ENCODE data around the gene OTOGL.
"Not testable (repeated sequence)": the region's sequence is repeated elsewhere in the genome, so short reads cannot be mapped to it uniquely, and the experiment has no call there.

OTOGL gene

GRCh38 chr12:80234667-80235066 lies 135.3 kb downstream of the OTOGL start:
- no peak for DNase-seq

GRCh38 chr12:80235944-80236343 lies 136.6 kb downstream of the OTOGL start:
- DNase-seq, result no peak

GRCh38 chr12:80239867-80240266 lies 140.5 kb downstream of the OTOGL start:
- no peak for DNase-seq

- no peak for DNase-seq
Measured at GRCh38 chr12:80241576-80242273, 142.4 kb downstream of the OTOGL start.

- no peak for DNase-seq
Measured at GRCh38 chr12:80242321-80242720, 143.0 kb downstream of the OTOGL start.

- DNase-seq, result not testable (repeated sequence)
Measured at GRCh38 chr12:80249581-80249980, 150.2 kb downstream of the OTOGL start.

- no peak for DNase-seq
Measured at GRCh38 chr12:80257920-80258319, 158.6 kb downstream of the OTOGL start.

GRCh38 chr12:80260269-80260668 lies 160.9 kb downstream of the OTOGL start:
- no peak for DNase-seq

GRCh38 chr12:80261403-80261802 lies 162.1 kb downstream of the OTOGL start:
- DNase-seq, result no peak

GRCh38 chr12:80262346-80262745 lies 163.0 kb downstream of the OTOGL start:
- no peak for DNase-seq

GRCh38 chr12:80262771-80263170 lies 163.4 kb downstream of the OTOGL start:
- DNase-seq, result no peak

GRCh38 chr12:80264386-80264785 lies 165.0 kb downstream of the OTOGL start:
- no peak for DNase-seq

- DNase-seq, result no peak
Measured at GRCh38 chr12:80264891-80265290, 165.6 kb downstream of the OTOGL start.

- no peak for DNase-seq
Measured at GRCh38 chr12:80268924-80269749, 169.8 kb downstream of the OTOGL start.

GRCh38 chr12:80269803-80270552 lies 170.6 kb downstream of the OTOGL start:
- DNase-seq, result no peak

- no peak for DNase-seq
Measured at GRCh38 chr12:80271780-80272179, 172.4 kb downstream of the OTOGL start.

- no peak for DNase-seq
Measured at GRCh38 chr12:80272387-80272915, 173.1 kb downstream of the OTOGL start.

GRCh38 chr12:80273144-80273543 lies 173.8 kb downstream of the OTOGL start:
- no peak for DNase-seq

GRCh38 chr12:80277732-80278131 lies 178.4 kb downstream of the OTOGL start:
- no peak for DNase-seq

- DNase-seq, result no peak
Measured at GRCh38 chr12:80282226-80282625, 182.9 kb downstream of the OTOGL start.

- no peak for DNase-seq
Measured at GRCh38 chr12:80282761-80283160, 183.4 kb downstream of the OTOGL start.

GRCh38 chr12:80291108-80291754 lies 191.9 kb downstream of the OTOGL start:
- DNase-seq, result no peak

GRCh38 chr12:80293347-80293746 lies 194.0 kb downstream of the OTOGL start:
- DNase-seq, result no peak

Data from activated CD4-positive, alpha-beta T cell treated with anti-CD3 and anti-CD28 coated beads, Interleukin-2, amount 50 U/mL, for 4 hours (primary cell).